HEK293 (cell line): ENCODE measurements around the gene EZH1.

ENCODE experiments used
- BCL11B ChIP-seq: fragments of 450-650 bp; formaldehyde crosslinking; IDR thresholded peaks from 2 replicates; pipeline ENCODE4 v1.5.1; 2016; ENCODE audit warnings: low read depth, missing biosample characterization, missing genetic modification characterization
- SETDB1 ChIP-seq: IDR thresholded peaks from one replicate; pipeline ENCODE4 v1.6.1; 2017; ENCODE audit warnings: mild to moderate bottlenecking, low read length, moderate library complexity, mixed read lengths; ENCODE audit not compliant: insufficient read length
- ZNF155 ChIP-seq: fragments of 450-650 bp; formaldehyde crosslinking; IDR thresholded peaks from 2 replicates; pipeline ENCODE4 v1.5.1; 2016; ENCODE audit warnings: missing biosample characterization, missing genetic modification characterization
- TF ChIP-seq, protein P1 (sequence below): fragments of 450-650 bp; formaldehyde crosslinking; IDR thresholded peaks from 2 replicates; pipeline ENCODE4 v1.5.1; 2016; ENCODE audit warnings: missing biosample characterization, missing genetic modification characterization

- no peak for TF ChIP-seq ZNF155 (tag by site-specific recombination)
- no peak for TF ChIP-seq BCL11B (tag by site-specific recombination)
- TF ChIP-seq, protein P1, sequence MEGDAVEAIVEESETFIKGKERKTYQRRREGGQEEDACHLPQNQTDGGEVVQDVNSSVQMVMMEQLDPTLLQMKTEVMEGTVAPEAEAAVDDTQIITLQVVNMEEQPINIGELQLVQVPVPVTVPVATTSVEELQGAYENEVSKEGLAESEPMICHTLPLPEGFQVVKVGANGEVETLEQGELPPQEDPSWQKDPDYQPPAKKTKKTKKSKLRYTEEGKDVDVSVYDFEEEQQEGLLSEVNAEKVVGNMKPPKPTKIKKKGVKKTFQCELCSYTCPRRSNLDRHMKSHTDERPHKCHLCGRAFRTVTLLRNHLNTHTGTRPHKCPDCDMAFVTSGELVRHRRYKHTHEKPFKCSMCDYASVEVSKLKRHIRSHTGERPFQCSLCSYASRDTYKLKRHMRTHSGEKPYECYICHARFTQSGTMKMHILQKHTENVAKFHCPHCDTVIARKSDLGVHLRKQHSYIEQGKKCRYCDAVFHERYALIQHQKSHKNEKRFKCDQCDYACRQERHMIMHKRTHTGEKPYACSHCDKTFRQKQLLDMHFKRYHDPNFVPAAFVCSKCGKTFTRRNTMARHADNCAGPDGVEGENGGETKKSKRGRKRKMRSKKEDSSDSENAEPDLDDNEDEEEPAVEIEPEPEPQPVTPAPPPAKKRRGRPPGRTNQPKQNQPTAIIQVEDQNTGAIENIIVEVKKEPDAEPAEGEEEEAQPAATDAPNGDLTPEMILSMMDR (tag by site-specific recombination), result no peak
- TF ChIP-seq SETDB1, result no peak
Observed at GRCh38 chr17:42670789-42671657, 73.8 kb downstream of the EZH1 start.
